ENCODE results near the gene TWF2. TPM values are rescaled to one million over a fixed set of nuclear protein-coding genes. Genes with fewer than 3 reads are reported as not detected.

TWF2 gene
- polyA plus RNA-seq, 2 of the 4 experiments (the other 2 are of a cell fraction) = 36.8 to 53.6 TPM

- H3K4me1 ChIP-seq = peaks cover 13% of the 10 kb centered on the region
- peak in 1 of 2 experiments; percentile 25 for DNase-seq (ENCODE audit: low read depth in 1 of 2, low spot score in 1 of 2)
- H3K4me2 ChIP-seq = peak overlapping the region; percentile 25; the same call in 2 of the 3 replicates
- TF ChIP-seq KDM1A (IDR thresholded peaks at IDR 0.05; ENCODE audit: low read depth) (no peak), FOSB (CRISPR knock-in tag; IDR thresholded peaks at IDR 0.05) (no peak), PBX3 (IDR thresholded peaks at IDR 0.05) (no peak), BHLHE40 (IDR thresholded peaks at IDR 0.05; ENCODE audit: low read depth, low read length) (no peak), MAFK (IDR thresholded peaks at IDR 0.05; ENCODE audit: partially characterized antibody) (no peak), NFE2L2 (conservative IDR thresholded peaks at IDR 0.05; ENCODE audit: low read length) (no peak), SREBF2 (IDR thresholded peaks at IDR 0.05) (no peak), HES2 (IDR thresholded peaks at IDR 0.05) (0 out of 2 replicates have a peak, but pooled peaks have one; percentile 69), CHD4 (IDR thresholded peaks at IDR 0.05; ENCODE audit: borderline replicate concordance) (no peak), CEBPB (IDR thresholded peaks at IDR 0.05) (peak; percentile 80 to 86)
- ATAC-seq = no peak
- peak overlapping the region; percentile 42 to 68; a peak in 3 of 6 replicates for H3K27ac ChIP-seq
- FAIRE-seq = no peak
- WGBS (ENCODE audit: missing lambda C conversion rate) = 68% methylated on average over 6 of the region's 6 CpGs
- H3K9me3 ChIP-seq = no peaks in the 10 kb centered on the region
- ChIA-PET POLR2A (no interaction called here), CTCF (interaction anchor here (1.1 to 13.3 kb wide), 3 partner anchors 10 to 129 kb away, joined by 5 to 119 read pairs (median 17); partner anchors contain the start of gene TLR9)
- no peak overlapping the region for H3K4me3 ChIP-seq
These were observed 28.4 kb downstream of the TWF2 start for GRCh38 chr3:52210550-52211046.

GRCh38 chr3:52210037-52210436 is 28.9 kb downstream of the TWF2 start:
- CTCF ChIA-PET = interaction anchor here (1.8 to 13.3 kb wide), 2 partner anchors 11 to 22 kb away, joined by 17 to 119 read pairs; partner anchors contain the start of gene TLR9

GRCh38 chr3:52208556-52208955 is 30.4 kb downstream of the TWF2 start:
- DNase-seq (ENCODE audit: low read depth in 1 of 2, low spot score in 1 of 2) = no peak
- 90% methylated on average over 4 of the region's 4 CpGs for WGBS (ENCODE audit: missing lambda C conversion rate)
- Histone ChIP-seq H3K27ac (no peak overlapping the region), H3K4me3 (no peak overlapping the region), H3K4me1 (peaks cover 13% of the 10 kb centered on the region), H3K9me3 (no peaks in the 10 kb centered on the region), H3K4me2 (no peak overlapping the region)
- no peak for ATAC-seq
- FAIRE-seq = no peak
- ChIA-PET CTCF (interaction anchor here (0.9 to 13.3 kb wide), 3 partner anchors 13 to 131 kb away, joined by 5 to 119 read pairs (median 7); partner anchors contain the start of gene TLR9), POLR2A (no interaction called here)
- TF ChIP-seq RARB (CRISPR knock-in tag; IDR thresholded peaks at IDR 0.05) = no peak
- TF ChIP-seq RAD21 (conservative IDR thresholded peaks at IDR 0.05 in 1 of 2, IDR thresholded peaks at IDR 0.05 in 1 of 2) = no peak
- no peak for TF ChIP-seq FOXS1 (CRISPR knock-in tag; IDR thresholded peaks at IDR 0.05)
- TF ChIP-seq ESRRA (IDR thresholded peaks at IDR 0.05; ENCODE audit: borderline replicate concordance, low read length) = no peak
- no peak for TF ChIP-seq FOSL2 (IDR thresholded peaks at IDR 0.05)
- TF ChIP-seq FOSL2 (CRISPR knock-in tag; IDR thresholded peaks at IDR 0.05) = no peak
- no peak for TF ChIP-seq POLR2AphosphoS2 (conservative IDR thresholded peaks at IDR 0.05; ENCODE audit: low read length)
- TF ChIP-seq JUN (IDR thresholded peaks at IDR 0.05) = no peak
- TF ChIP-seq ATOH8 (CRISPR knock-in tag; IDR thresholded peaks at IDR 0.05; ENCODE audit: low read depth) = no peak
- TF ChIP-seq HOXB13 (CRISPR knock-in tag; IDR thresholded peaks at IDR 0.05; ENCODE audit: low read depth) = no peak
- no peak for TF ChIP-seq HMGXB4 (CRISPR knock-in tag; IDR thresholded peaks at IDR 0.05; ENCODE audit: borderline replicate concordance)
- TF ChIP-seq HDAC2 (IDR thresholded peaks at IDR 0.05) = no peak
- no peak for TF ChIP-seq HES2 (IDR thresholded peaks at IDR 0.05)
- TF ChIP-seq MAX (IDR thresholded peaks at IDR 0.05) = no peak
- no peak for TF ChIP-seq CEBPB (IDR thresholded peaks at IDR 0.05)
- no peak for TF ChIP-seq GATA3 (IDR thresholded peaks at IDR 0.05; ENCODE audit: borderline replicate concordance)
- TF ChIP-seq RNF2 (IDR thresholded peaks at IDR 0.05; ENCODE audit: borderline replicate concordance, low read depth) = no peak
- TF ChIP-seq NR3C1 (IDR thresholded peaks at IDR 0.05) = no peak
- no peak for TF ChIP-seq SMC3 (IDR thresholded peaks at IDR 0.05)

More at GRCh38 chr3:52210037-52210436, 28.9 kb downstream of the TWF2 start:
- no peak for ATAC-seq
- Histone ChIP-seq H3K9me3 (no peaks in the 10 kb centered on the region), H3K4me2 (peak overlapping the region; percentile 25; the same call in 1 of the 3 replicates), H3K4me3 (no peak overlapping the region), H3K4me1 (peaks cover 13% of the 10 kb centered on the region), H3K27ac (peak overlapping the region; percentile 42 to 68; a peak in 3 of 6 replicates)
- TF ChIP-seq RARB (CRISPR knock-in tag; IDR thresholded peaks at IDR 0.05) = no peak
- no peak for TF ChIP-seq RFX5 (IDR thresholded peaks at IDR 0.05)
- TF ChIP-seq HEYL (CRISPR knock-in tag; IDR thresholded peaks at IDR 0.05) = no peak
- POLR2A ChIA-PET = no interaction called here
- FAIRE-seq = no peak
- no peak for DNase-seq (ENCODE audit: low read depth in 1 of 2, low spot score in 1 of 2)

Data from A549 (cell line).